Aorta (tissue), 5 donors: ENCODE results near the gene HPN. TPM values are rescaled to one million over a fixed set of nuclear protein-coding genes. Genes with fewer than 3 reads are reported as not detected.

Experiments used
- ATAC-seq: fragments of 200-7000 bp; cut with Tn5 transposase; one replicate; pipeline ENCODE4 v1.9.1; 2022; ENCODE audit warnings: moderate library complexity; ENCODE audit not compliant: low FRiP score
- DNase-seq, 2 donors: peaks; one replicate each; pipeline ENCODE4 v3.0.0-alpha.2; 2020
- H3K27ac ChIP-seq, 2 donors: one replicate each; pipeline ENCODE4 v1.5.1; 2013; ENCODE audit warnings: low read length in 2 of 2, mild to moderate bottlenecking in 2 of 2, moderate library complexity in 2 of 2, control low read depth in 1 of 2, inconsistent platforms in 1 of 2, low read depth in 1 of 2
- H3K27me3 ChIP-seq, 2 donors: one replicate each; pipeline ENCODE4 v1.6.1; 2013; ENCODE audit warnings: control low read depth in 1 of 2, low read length in 1 of 2, mild to moderate bottlenecking in 1 of 2, moderate library complexity in 1 of 2; ENCODE audit not compliant: insufficient read depth in 2 of 2, control insufficient read depth in 1 of 2
- H3K36me3 ChIP-seq, 2 donors: one replicate each; pipeline ENCODE4 v1.6.1; 2013; ENCODE audit warnings: control low read depth in 1 of 2, low read length in 1 of 2, mild to moderate bottlenecking in 1 of 2; ENCODE audit not compliant: insufficient read depth in 2 of 2, control insufficient read depth in 1 of 2
- H3K4me1 ChIP-seq, 2 donors: one replicate each; pipeline ENCODE4 v1.6.1; 2013; ENCODE audit warnings: low read length in 2 of 2, control low read depth in 1 of 2, mild to moderate bottlenecking in 1 of 2, moderate library complexity in 1 of 2; ENCODE audit not compliant: insufficient read depth in 2 of 2, control insufficient read depth in 1 of 2
- H3K4me3 ChIP-seq, 2 donors: one replicate each; pipeline ENCODE4 v1.5.1; 2013; ENCODE audit warnings: low read length in 2 of 2, control low read depth in 1 of 2, mild to moderate bottlenecking in 1 of 2
- H3K9me3 ChIP-seq: one replicate; pipeline ENCODE4 v1.6.1; 2013; ENCODE audit warnings: mild to moderate bottlenecking, low read length; ENCODE audit not compliant: control insufficient read depth
- WGBS, 2 donors: extraction: QIAGEN DNeasy Blood & Tissue Kit; methylation state at CpG; one replicate each; pipeline ENCODE4 v1.1.7; 2013; 5-methylcytosine and 5-hydroxymethylcytosine counted together
- intact Hi-C, 2 donors: fragments of 100-400 bp; cut with DNase I; formaldehyde crosslinking; loops; one replicate each; pipeline versions ENCODE4 v1.14.2 to v1.15.0; 2022
- polyA plus RNA-seq, 2 donors: library from polyadenylated mRNA; stranded (reverse); fragments of 200-250 nt; gene quantifications; one replicate each; pipeline ENCODE4 v1.2.3, GENCODE V29; 2013
- total RNA-seq, 2 donors: library from RNA; stranded (reverse); fragmentation: NEBNext Ultra II Directional; extraction: Animal tissue kit (Norgen Biotek cat#: 25700); gene quantifications; one replicate each; pipeline ENCODE4 v1.2.1, GENCODE V29; 2021
- donor health status: healthy with polysubstance abuse.
- donor health status: Bipolar disorder and iron deficiency.
- donor health status: DM: no; HTN: no; CAD: no.
- donor health status: DM: no; HTN: no; CAD: no.
- donor health status: DM: yes; HTN: yes; CAD: no.

HPN gene
- total and polyA plus RNA-seq, 4 donors: 0.71 to 2.7 TPM; not detected in 2

DNA sequence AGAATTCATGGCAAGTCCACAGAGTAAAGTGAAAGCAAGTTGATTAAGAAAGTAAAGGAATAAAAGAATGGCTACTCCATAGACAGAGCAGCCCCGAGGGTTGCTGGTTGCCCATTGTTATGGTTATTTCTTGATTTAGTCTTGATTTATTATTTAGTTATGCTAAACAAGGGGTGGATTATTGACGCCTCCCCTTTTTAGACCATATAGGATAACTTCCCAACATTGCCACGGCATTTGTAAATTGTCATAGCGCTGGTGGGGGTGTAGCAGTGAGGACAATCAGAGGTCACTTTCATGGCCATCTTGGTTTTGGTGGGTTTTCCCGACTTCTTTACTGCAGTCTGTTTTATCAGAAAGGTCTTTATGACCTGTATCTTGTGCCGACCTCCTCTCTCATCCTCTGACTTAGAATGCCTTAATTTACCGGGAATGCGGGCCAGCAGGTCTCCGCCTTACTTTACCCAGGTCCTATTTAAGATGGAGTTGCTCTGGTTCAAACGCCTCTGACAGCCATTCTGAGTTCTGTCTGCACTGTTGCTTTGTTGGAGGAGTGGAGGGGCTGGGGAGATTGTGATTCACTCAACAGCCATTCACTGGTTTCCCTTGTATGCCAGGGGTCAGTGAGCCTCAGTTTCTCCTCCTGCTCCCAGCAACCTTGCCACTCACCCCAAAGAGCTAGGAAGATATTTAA lies 27.6 kb downstream of the HPN start:
- WGBS, 2 donors: 71 to 77% methylated on average over 10 of the region's 10 CpGs
- H3K27ac ChIP-seq: no peak overlapping the region
- ATAC-seq: no peak
- H3K9me3 ChIP-seq: peaks cover 3% of the 10 kb centered on the region
- intact Hi-C loops: loop anchor here (5.0 to 10.0 kb wide), 3 partner anchors 68 to 426 kb away; partner anchors contain the start of genes FXYD1 (in 1 of the 2), FXYD7 (in 1 of the 2), KRTDAP (in 1 of the 2) and LGI4 (in 1 of the 2)
- H3K36me3 ChIP-seq: no peaks in the 10 kb centered on the region
- H3K4me3 ChIP-seq: no peak overlapping the region
- H3K4me1 ChIP-seq: no peaks in the 10 kb centered on the region
- H3K27me3 ChIP-seq: no peaks in the 10 kb centered on the region
- DNase-seq: no peak

GRCh38 chr19:35069696-35070095 lies 28.2 kb downstream of the HPN start:
- no peak for ATAC-seq
- intact Hi-C loops: loop anchor here (5.0 to 10.0 kb wide), 3 partner anchors 68 to 425 kb away; partner anchors contain the start of genes FXYD1 (in 1 of the 2), FXYD7 (in 1 of the 2), KRTDAP (in 1 of the 2) and LGI4 (in 1 of the 2)
- DNase-seq: no peak
- Histone ChIP-seq H3K27me3 (no peaks in the 10 kb centered on the region), H3K27ac (no peak overlapping the region), H3K9me3 (peaks cover 3% of the 10 kb centered on the region), H3K4me3 (no peak overlapping the region), H3K36me3 (no peaks in the 10 kb centered on the region), H3K4me1 (no peaks in the 10 kb centered on the region)
- 53 to 55% methylated on average over 1 of the region's 1 CpG for WGBS, 2 donors

GRCh38 chr19:35070471-35070870 lies 28.9 kb downstream of the HPN start:
- WGBS, 2 donors: 92 to 97% methylated on average over 3 of the region's 3 CpGs
- H3K36me3 ChIP-seq: no peaks in the 10 kb centered on the region
- intact Hi-C loops: no loop called here
- H3K9me3 ChIP-seq: peaks cover 3% of the 10 kb centered on the region
- DNase-seq (no peak), ATAC-seq (no peak)
- no peaks in the 10 kb centered on the region for H3K27me3 ChIP-seq
- no peaks in the 10 kb centered on the region for H3K4me1 ChIP-seq
- H3K27ac ChIP-seq: no peak overlapping the region
- H3K4me3 ChIP-seq: no peak overlapping the region

DNA sequence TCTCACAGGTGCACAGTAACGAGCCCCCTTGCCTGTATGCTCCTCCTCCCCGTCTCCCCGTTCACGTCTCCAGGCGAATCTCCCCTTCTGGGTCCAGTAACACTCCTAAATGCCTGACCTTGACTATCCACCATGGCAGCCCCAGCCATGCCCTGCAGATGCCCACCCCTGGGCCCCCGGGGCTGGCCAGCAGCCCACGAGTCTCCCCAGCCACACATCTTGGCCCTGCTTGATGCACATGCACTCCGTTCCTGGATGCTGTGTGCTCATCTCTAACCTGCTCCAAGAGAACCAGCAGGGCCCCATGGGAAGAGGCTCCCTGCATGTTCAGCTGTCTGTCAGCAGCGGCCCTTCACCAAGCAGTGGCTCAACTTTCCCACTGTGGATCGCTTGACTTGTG lies 32.0 kb downstream of the HPN start:
- ATAC-seq (no peak), DNase-seq (no peak)
- WGBS, 2 donors: 72 to 76% methylated on average over 10 of the region's 10 CpGs
- H3K4me1 ChIP-seq: no peaks in the 10 kb centered on the region
- no peaks in the 10 kb centered on the region for H3K36me3 ChIP-seq
- peaks cover 3% of the 10 kb centered on the region for H3K9me3 ChIP-seq
- no peak overlapping the region for H3K27ac ChIP-seq
- no peak overlapping the region for H3K4me3 ChIP-seq
- intact Hi-C loops: no loop called here
- H3K27me3 ChIP-seq: no peaks in the 10 kb centered on the region

GRCh38 chr19:35073941-35074340 lies 32.4 kb downstream of the HPN start:
- H3K4me1 ChIP-seq: no peaks in the 10 kb centered on the region
- no peaks in the 10 kb centered on the region for H3K36me3 ChIP-seq
- DNase-seq (no peak), ATAC-seq (no peak)
- no peak overlapping the region for H3K27ac ChIP-seq
- H3K27me3 ChIP-seq: no peaks in the 10 kb centered on the region
- WGBS, 2 donors: 84 to 89% methylated on average over 8 of the region's 8 CpGs
- intact Hi-C loops: no loop called here
- no peak overlapping the region for H3K4me3 ChIP-seq
- peaks cover 3% of the 10 kb centered on the region for H3K9me3 ChIP-seq

GRCh38 chr19:35074426-35075201 lies 33.1 kb downstream of the HPN start:
- DNase-seq (no peak), ATAC-seq (no peak)
- H3K36me3 ChIP-seq: no peaks in the 10 kb centered on the region
- no peak overlapping the region for H3K4me3 ChIP-seq
- no peaks in the 10 kb centered on the region for H3K27me3 ChIP-seq
- 84 to 85% methylated on average over 21 of the region's 21 CpGs for whole genome bisulfite sequencing, 2 donors
- peaks cover 3% of the 10 kb centered on the region for H3K9me3 ChIP-seq
- intact Hi-C loops: no loop called here
- H3K27ac ChIP-seq: no peak overlapping the region
- H3K4me1 ChIP-seq: no peaks in the 10 kb centered on the region

GRCh38 chr19:35075202-35076025 lies 33.9 kb downstream of the HPN start:
- ATAC-seq (no peak), DNase-seq (no peak)

DNA sequence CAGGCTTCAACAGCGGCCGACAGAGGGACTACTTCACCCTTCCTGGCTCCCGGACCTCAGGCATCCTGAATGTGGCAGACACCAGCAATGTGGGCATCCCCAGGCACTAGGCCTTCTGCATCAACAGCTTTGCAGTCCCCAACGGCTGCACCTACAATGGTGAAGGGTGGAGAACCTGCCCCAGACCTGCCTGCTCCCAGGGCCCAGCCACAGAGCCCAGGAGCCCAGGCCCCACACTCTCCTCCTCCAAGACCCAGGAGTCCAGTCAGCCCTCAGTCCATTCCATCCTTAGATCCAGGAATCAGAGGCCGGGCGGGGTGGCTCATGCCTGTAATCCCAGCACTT lies 34.5 kb downstream of the HPN start:
- 81 to 85% methylated on average over 6 of the region's 6 CpGs for WGBS, 2 donors
- no peak for ATAC-seq

More at GRCh38 chr19:35075202-35076025, 33.9 kb downstream of the HPN start:
- Histone ChIP-seq H3K27me3 (no peaks in the 10 kb centered on the region), H3K27ac (no peak overlapping the region), H3K4me1 (no peaks in the 10 kb centered on the region), H3K9me3 (peaks cover 2% of the 10 kb centered on the region), H3K36me3 (no peaks in the 10 kb centered on the region), H3K4me3 (no peak overlapping the region)
- WGBS, 2 donors: 91 to 93% methylated on average over 20 to 21 of the region's 21 CpGs
- intact Hi-C loops: no loop called here

More for the DNA sequence above, 34.5 kb downstream of the HPN start:
- no peaks in the 10 kb centered on the region for H3K36me3 ChIP-seq
- no peak for DNase-seq
- H3K27ac ChIP-seq: no peak overlapping the region
- H3K4me3 ChIP-seq: no peak overlapping the region
- no peaks in the 10 kb centered on the region for H3K4me1 ChIP-seq
- no peaks in the 10 kb centered on the region for H3K27me3 ChIP-seq
- intact Hi-C loops: no loop called here
- no peaks in the 10 kb centered on the region for H3K9me3 ChIP-seq
